Transverse colon (tissue), 3 donors: Measurements from ENCODE around the gene COG5.

Source experiments
- POLR2A ChIP-seq: fragments of 450-650 bp; IDR thresholded peaks from one replicate; pipeline ENCODE4 v1.6.1; 2016; ENCODE audit warnings: antibody characterized with exemption, mild to moderate bottlenecking, moderate library complexity
- TF ChIP-seq, protein P1 (sequence below), 5 experiments: fragments of 200-600 bp in 3 of 5; fragments of 450-650 bp in 2 of 5; sonication (generic) in 3 of 5; IDR thresholded peaks; 1 replicate in 2 of 5; 2 replicates in 3 of 5; pipeline ENCODE4 v1.5.1; 2016 to 2017; ENCODE audit warnings: antibody characterized with exemption in 5 of 5, inconsistent platforms in 3 of 5, mild to moderate bottlenecking in 2 of 5, moderate library complexity in 1 of 5

DNA sequence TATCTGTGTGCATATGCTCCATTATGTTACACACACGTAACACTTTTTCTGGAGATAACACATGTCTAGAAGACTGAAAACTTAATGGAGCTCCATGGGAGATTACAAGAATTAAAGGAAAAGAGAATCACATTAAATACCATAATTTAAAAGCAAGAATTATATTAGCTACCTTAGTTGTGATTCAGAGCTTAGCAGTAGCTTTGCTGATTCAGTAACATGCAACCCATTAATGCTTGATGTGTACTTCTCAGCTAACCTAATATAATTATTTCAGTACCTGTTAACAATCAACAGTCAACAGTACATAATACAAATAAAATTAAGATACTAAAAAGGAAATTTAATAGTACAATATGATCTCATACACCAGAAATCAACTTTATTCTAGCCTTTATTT is 167.6 kb downstream of the COG5 start:
- TF ChIP-seq, protein P1, sequence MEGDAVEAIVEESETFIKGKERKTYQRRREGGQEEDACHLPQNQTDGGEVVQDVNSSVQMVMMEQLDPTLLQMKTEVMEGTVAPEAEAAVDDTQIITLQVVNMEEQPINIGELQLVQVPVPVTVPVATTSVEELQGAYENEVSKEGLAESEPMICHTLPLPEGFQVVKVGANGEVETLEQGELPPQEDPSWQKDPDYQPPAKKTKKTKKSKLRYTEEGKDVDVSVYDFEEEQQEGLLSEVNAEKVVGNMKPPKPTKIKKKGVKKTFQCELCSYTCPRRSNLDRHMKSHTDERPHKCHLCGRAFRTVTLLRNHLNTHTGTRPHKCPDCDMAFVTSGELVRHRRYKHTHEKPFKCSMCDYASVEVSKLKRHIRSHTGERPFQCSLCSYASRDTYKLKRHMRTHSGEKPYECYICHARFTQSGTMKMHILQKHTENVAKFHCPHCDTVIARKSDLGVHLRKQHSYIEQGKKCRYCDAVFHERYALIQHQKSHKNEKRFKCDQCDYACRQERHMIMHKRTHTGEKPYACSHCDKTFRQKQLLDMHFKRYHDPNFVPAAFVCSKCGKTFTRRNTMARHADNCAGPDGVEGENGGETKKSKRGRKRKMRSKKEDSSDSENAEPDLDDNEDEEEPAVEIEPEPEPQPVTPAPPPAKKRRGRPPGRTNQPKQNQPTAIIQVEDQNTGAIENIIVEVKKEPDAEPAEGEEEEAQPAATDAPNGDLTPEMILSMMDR (IDR thresholded peaks at IDR 0.05) = no peak
- no peak for TF ChIP-seq POLR2A
